ENCODE measurements around the gene AKR1C4.

AKR1C4 gene

DNA sequence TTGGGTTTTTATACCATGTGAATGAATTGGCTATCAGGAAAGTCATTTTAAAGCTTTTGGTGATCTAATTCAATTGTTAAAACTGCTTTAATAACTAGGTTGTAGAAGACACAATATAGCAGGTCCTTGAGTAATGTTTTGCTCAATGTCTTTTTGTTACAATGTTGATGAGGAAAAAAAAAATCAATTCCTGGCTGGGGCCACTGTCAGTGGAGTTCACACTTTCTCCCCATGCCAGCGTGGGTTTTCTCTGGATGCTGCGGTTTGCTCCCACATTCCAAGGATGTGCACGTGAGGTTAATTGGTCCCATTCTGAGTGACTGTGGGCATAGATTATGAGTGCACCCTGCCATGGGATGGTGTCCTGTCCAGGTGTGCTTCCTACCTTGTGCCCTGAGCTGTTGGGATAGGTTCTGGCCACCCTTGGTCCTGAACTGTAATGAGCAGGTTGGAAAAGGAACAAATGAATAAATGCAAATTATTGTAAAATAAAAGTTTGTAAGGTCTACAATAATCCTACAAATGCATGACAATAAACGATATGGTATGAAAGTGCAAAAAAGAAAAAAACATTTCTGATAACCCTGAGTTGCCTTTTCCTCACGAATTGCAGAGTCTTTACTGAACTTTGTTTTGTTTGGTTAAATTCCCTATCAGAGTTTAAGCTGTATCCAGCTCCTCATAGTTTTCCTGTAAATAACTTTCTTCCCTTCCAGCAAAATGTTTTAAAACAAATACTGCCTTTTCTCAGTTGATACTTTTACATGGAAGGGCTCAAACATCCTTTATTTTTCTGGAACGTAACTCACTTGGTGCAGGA lies 62.7 kb downstream of the AKR1C4 start:
- H3K27me3 ChIP-seq: no peaks in the 10 kb centered on the region
- H3K9ac ChIP-seq: no peak overlapping the region
- H3K4me3 ChIP-seq: no peak overlapping the region
- no peak for TF ChIP-seq Cebpa-rat (IDR thresholded peaks at IDR 0.05)
- H3K4me1 ChIP-seq: peaks cover 0 to 12% (median 0%) of the 10 kb centered on the region in 10 experiments; a peak in 3 of 20 replicates
- H3K9me3 ChIP-seq (replicated peaks in 1 of 11): peaks cover 15 to 31% (median 21%) of the 10 kb centered on the region in 11 experiments
- H3K4me2 ChIP-seq: no peak overlapping the region
- H3K36me3 ChIP-seq: peaks cover 0 to 22% (median 0%) of the 10 kb centered on the region in 11 experiments; a peak in 5 of 22 replicates
- no peaks in the 10 kb centered on the region for H4K20me1 ChIP-seq
- H3K27ac ChIP-seq: no peak overlapping the region

DNA sequence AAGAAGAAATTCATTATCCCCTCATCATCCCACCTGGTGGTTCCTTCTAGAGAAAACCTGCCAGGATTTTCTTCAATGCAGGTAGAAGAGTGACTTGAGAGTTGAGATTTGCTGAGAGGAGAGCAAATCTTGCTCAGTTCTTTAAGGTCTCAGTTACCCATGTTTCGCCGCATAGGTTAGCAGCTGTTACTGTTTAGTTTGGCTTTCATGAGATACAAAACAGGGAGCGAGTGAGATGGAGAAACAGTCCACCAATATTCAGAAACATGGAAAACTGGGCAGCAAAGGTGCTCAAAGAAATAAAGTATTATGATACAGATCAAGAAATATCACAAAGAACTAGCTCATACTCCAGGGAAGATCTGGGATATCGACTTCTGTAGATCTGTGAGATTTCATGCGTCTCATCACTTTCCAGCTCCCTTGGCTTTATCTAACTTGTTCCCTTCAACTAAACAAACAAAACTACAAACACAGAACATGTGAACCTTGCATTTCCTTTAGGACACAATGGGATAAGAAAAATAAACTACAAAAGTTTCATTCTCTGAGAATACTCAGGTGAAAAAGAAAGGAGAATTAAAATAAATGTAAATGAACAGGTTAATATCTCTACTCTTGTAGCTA lies 63.4 kb downstream of the AKR1C4 start:
- no peaks in the 10 kb centered on the region for H3K27me3 ChIP-seq
- H3K27ac ChIP-seq: no peak overlapping the region
- H4K20me1 ChIP-seq: no peaks in the 10 kb centered on the region
- peaks cover 0 to 22% (median 0%) of the 10 kb centered on the region in 11 experiments; a peak in 5 of 22 replicates for H3K36me3 ChIP-seq
- no peak overlapping the region for H3K4me3 ChIP-seq
- H3K9me3 ChIP-seq (replicated peaks in 1 of 11): peaks cover 21 to 37% (median 26%) of the 10 kb centered on the region in 11 experiments
- no peak overlapping the region for H3K9ac ChIP-seq
- H3K4me1 ChIP-seq: peaks cover 0 to 12% (median 0%) of the 10 kb centered on the region in 10 experiments; a peak in 3 of 20 replicates
- no peak for TF ChIP-seq Cebpa-rat (IDR thresholded peaks at IDR 0.05)
- H3K4me2 ChIP-seq: no peak overlapping the region

DNA sequence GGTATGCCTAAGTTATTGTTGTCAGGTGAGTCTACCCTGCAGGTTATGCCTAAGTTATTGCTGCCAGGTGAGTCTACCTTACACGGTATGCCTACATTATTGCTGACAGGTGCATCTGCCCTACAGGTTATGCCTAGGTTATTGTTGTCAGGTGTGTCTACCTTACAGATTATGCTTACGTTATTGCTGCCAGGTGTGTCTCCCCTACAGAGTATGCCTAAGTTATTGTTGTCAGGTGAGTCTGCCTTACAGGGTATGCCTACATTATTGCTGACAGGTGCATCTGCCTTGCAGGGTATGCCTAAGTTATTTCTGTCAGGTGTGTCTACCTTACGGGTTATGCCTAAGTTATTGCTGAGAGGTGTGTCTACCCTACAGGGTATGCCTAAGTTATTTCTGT lies 64.2 kb downstream of the AKR1C4 start:
- TF ChIP-seq Cebpa-rat (IDR thresholded peaks at IDR 0.05): no peak
- Histone ChIP-seq H3K9me3 (replicated peaks in 1 of 11) (peaks cover 28 to 44% (median 33%) of the 10 kb centered on the region in 11 experiments), H3K36me3 (peaks cover 0 to 28% (median 0%) of the 10 kb centered on the region in 11 experiments; a peak in 8 of 22 replicates)

DNA sequence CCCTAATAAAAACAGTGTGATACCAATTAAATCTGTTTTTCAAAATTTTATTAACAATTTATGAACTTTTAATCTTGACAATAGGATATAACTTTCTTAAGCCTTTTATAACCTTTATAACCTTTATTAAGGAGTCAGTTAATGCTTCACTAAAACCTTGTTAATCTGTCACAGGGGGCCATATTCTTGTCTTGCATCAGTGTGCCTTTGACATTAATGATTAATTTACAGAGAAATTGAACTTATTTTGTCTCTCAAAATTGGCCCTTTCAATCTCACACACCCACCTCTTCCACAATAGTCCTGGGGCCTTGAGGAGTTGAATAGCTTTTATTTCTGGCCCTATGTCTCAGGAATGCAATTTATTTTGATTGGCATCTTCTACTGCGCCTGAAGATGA lies 68.5 kb downstream of the AKR1C4 start:
- Histone ChIP-seq H3K4me3 (no peak overlapping the region), H3K9me3 (replicated peaks in 1 of 11) (peaks cover 31 to 59% (median 48%) of the 10 kb centered on the region in 11 experiments), H3K4me1 (peaks cover 0 to 12% (median 0%) of the 10 kb centered on the region in 10 experiments; a peak in 3 of 20 replicates), H3K36me3 (peaks cover 0 to 43% (median 0%) of the 10 kb centered on the region in 11 experiments; a peak in 8 of 22 replicates), H3K4me2 (no peak overlapping the region), H3K27ac (no peak overlapping the region), H3K27me3 (no peaks in the 10 kb centered on the region), H3K9ac (no peak overlapping the region), H4K20me1 (no peaks in the 10 kb centered on the region)
- no peak for TF ChIP-seq Cebpa-rat (IDR thresholded peaks at IDR 0.05)

More for the DNA sequence above, 64.2 kb downstream of the AKR1C4 start:
- Histone ChIP-seq H4K20me1 (no peaks in the 10 kb centered on the region), H3K9ac (no peak overlapping the region), H3K4me3 (no peak overlapping the region), H3K4me2 (peak overlapping the region in 1 of 11 experiments; percentile 36; a peak in 2 of 22 replicates), H3K4me1 (peaks cover 0 to 12% (median 0%) of the 10 kb centered on the region in 10 experiments; a peak in 3 of 20 replicates), H3K27me3 (no peaks in the 10 kb centered on the region), H3K27ac (no peak overlapping the region)

DNA sequence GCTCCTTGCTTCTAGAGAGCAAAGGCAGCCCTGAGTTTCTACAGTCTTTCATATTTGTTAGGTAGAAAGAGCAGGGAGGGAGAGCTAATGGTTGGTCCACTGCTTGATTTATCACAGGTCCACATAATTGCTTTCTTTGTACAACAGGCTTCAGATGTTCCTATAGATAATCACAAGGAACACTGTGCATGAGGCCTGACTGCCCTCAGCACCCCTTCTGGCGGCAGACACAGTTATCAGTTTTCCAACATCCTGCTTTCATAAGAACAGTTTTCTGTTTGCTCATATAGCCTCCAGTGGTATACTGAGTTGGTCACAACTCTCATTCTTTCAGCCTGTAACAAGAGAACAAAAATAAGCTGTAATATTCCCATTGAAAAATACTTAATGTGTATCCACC lies 69.7 kb downstream of the AKR1C4 start:
- H4K20me1 ChIP-seq: no peaks in the 10 kb centered on the region
- TF ChIP-seq Cebpa-rat (IDR thresholded peaks at IDR 0.05): no peak
- H3K27ac ChIP-seq: no peak overlapping the region
- no peak overlapping the region for H3K9ac ChIP-seq
- peaks cover 0 to 6% (median 0%) of the 10 kb centered on the region in 10 experiments; a peak in 3 of 20 replicates for H3K4me1 ChIP-seq
- peaks cover 0 to 43% (median 0%) of the 10 kb centered on the region in 11 experiments; a peak in 8 of 22 replicates for H3K36me3 ChIP-seq
- H3K4me3 ChIP-seq: no peak overlapping the region
- no peak overlapping the region for H3K4me2 ChIP-seq
- H3K27me3 ChIP-seq: no peaks in the 10 kb centered on the region
- H3K9me3 ChIP-seq (replicated peaks in 1 of 11): peaks cover 31 to 59% (median 48%) of the 10 kb centered on the region in 11 experiments

DNA sequence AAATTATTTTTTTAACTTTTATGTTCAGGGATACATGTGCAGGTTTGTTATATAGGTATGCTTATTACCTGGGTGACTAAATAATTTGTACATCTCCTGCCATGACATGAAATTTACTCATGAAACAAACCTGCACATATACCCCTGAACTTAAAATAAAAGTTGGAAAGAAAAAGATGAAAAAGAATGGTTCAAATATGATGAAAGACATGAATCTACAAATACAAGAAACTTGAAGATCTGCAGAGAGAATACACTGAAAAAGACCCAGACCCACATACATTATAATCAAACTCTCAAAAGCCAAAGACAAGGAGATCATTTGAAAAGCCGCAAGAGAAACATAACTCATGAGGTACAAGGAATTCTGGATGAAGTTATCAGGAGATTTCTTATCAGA lies 70.2 kb downstream of the AKR1C4 start:
- TF ChIP-seq Cebpa-rat (IDR thresholded peaks at IDR 0.05): no peak
- Histone ChIP-seq H3K4me1 (peaks cover 0 to 2% (median 0%) of the 10 kb centered on the region in 10 experiments; a peak in 2 of 20 replicates), H3K36me3 (peaks cover 0 to 43% (median 0%) of the 10 kb centered on the region in 11 experiments; a peak in 8 of 22 replicates), H3K9ac (no peak overlapping the region), H3K9me3 (replicated peaks in 1 of 11) (peaks cover 31 to 57% (median 48%) of the 10 kb centered on the region in 11 experiments), H3K4me3 (no peak overlapping the region), H3K27me3 (no peaks in the 10 kb centered on the region), H4K20me1 (no peaks in the 10 kb centered on the region), H3K27ac (no peak overlapping the region), H3K4me2 (no peak overlapping the region)

DNA sequence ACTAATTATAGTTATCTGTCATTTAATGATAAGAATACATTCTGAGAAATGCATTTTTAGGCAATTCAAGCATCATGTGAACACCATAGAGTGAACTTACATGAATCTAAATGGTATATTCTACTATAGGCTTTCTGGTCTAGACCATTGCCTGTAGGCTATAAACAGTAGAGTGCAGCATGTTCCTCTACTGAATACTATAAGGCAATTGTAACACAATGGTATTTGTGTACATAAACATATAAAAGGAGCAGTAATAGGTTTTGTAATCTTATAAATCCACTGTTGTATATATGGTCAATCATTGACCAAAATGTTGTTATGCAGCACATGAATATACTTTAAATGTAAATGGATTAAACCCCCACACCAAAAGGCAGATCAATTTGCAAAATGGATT lies 71.6 kb downstream of the AKR1C4 start:
- TF ChIP-seq Cebpa-rat (IDR thresholded peaks at IDR 0.05): no peak
- H3K9me3 ChIP-seq (replicated peaks in 1 of 11): peaks cover 25 to 52% (median 41%) of the 10 kb centered on the region in 11 experiments

More for the DNA sequence above, 71.6 kb downstream of the AKR1C4 start:
- Histone ChIP-seq H3K27me3 (no peaks in the 10 kb centered on the region), H3K9ac (no peak overlapping the region), H3K4me1 (peaks cover 0 to 8% (median 0%) of the 10 kb centered on the region in 10 experiments; a peak in 3 of 20 replicates), H3K4me3 (no peak overlapping the region), H3K27ac (no peak overlapping the region), H4K20me1 (no peaks in the 10 kb centered on the region), H3K4me2 (no peak overlapping the region), H3K36me3 (peaks cover 0 to 45% (median 0%) of the 10 kb centered on the region in 11 experiments; a peak in 8 of 22 replicates)

Data from BLaER1 treated with 17β-estradiol and CSF1 and Interleukin-3, amounts not matched to agents 10 nM and 100 nM (cell line).